B cell (primary cell): Measurements from ENCODE around the gene UBL3. TPM values are rescaled to one million over a fixed set of nuclear protein-coding genes. Genes with fewer than 3 reads are reported as not detected.

Experiments used
- ATAC-seq: fragments of 200-7000 bp; cut with Tn5 transposase; one replicate; pipeline ENCODE4 v1.10.0; 2021; ENCODE audit warnings: low read depth, mild to moderate bottlenecking, moderate number of reproducible peaks, moderate library complexity
- CTCF ChIA-PET: fragments of 350-600 bp; sonication (Branson Sonifier 250); formaldehyde crosslinking; loops from one replicate; lab custom pipeline; 2021; ENCODE audit warnings: antibody characterized with exemption, inconsistent platforms; lab: Charles Lee
- POLR2A ChIA-PET: fragments of 350-600 bp; sonication (Branson Sonifier 250); formaldehyde crosslinking; loops from one replicate; lab custom pipeline; 2021; ENCODE audit warnings: antibody characterized with exemption; lab: Charles Lee
- DNase-seq: peaks from one replicate; pipeline ENCODE4 v3.0.0; 2013
- H2AFZ ChIP-seq: 2 replicates; pipeline ENCODE4 v1.6.1; 2012; ENCODE audit warnings: mild to moderate bottlenecking, low read depth, low read length; ENCODE audit not compliant: insufficient read depth, poor library complexity, severe bottlenecking
- H3K27ac ChIP-seq, 2 donors: 1 replicate in 1 of 2; 2 replicates in 1 of 2; pipeline ENCODE4 v1.5.1; 2012 to 2013; ENCODE audit warnings: low read length in 2 of 2, mild to moderate bottlenecking in 2 of 2, moderate library complexity in 1 of 2
- H3K27me3 ChIP-seq, 4 experiments: fragments of 200-600 bp in 1 of 4; sonication (generic) in 1 of 4; replicated peaks in 1 of 4; 1 replicate in 2 of 4; 2 replicates in 2 of 4; pipeline versions ENCODE4 v1.6.1 to v1.7.0; 2013 to 2016; ENCODE audit warnings: low read length in 3 of 4, mild to moderate bottlenecking in 2 of 4, mixed read lengths in 1 of 4, moderate library complexity in 1 of 4; ENCODE audit not compliant: insufficient read depth in 4 of 4, control insufficient read depth in 3 of 4; ENCODE audit errors: control extremely low read depth in 1 of 4
- H3K36me3 ChIP-seq, 2 experiments: replicated peaks in 1 of 2; 1 replicate in 1 of 2; 2 replicates in 1 of 2; pipeline versions ENCODE4 v1.6.1 to v1.7.1; 2013; ENCODE audit warnings: low read length in 1 of 2; ENCODE audit not compliant: insufficient read depth in 2 of 2, control insufficient read depth in 1 of 2; ENCODE audit errors: control extremely low read depth in 1 of 2, extremely low read depth in 1 of 2
- H3K4me1 ChIP-seq, 2 donors: fragments of 200-600 bp in 1 of 2; sonication (generic) in 1 of 2; 1 replicate in 1 of 2; 2 replicates in 1 of 2; pipeline versions ENCODE4 v1.5.1 to v1.6.1; 2013 to 2017; ENCODE audit warnings: low read length in 2 of 2; ENCODE audit not compliant: control insufficient read depth in 2 of 2, insufficient read depth in 2 of 2
- H3K4me2 ChIP-seq: replicated peaks from 2 replicates; pipeline ENCODE3; 2012; ENCODE audit warnings: mild to moderate bottlenecking, low read depth, low read length; ENCODE audit not compliant: poor library complexity, severe bottlenecking
- H3K4me3 ChIP-seq, 5 experiments: fragments of 200-600 bp in 1 of 5; sonication (generic) in 1 of 5; 1 replicate in 3 of 5; 2 replicates in 2 of 5; pipeline versions ENCODE4 v1.5.1 to v1.7.0; 2011 to 2016; ENCODE audit warnings: low read length in 4 of 5, mild to moderate bottlenecking in 4 of 5, low read depth in 2 of 5, control low read depth in 1 of 5, moderate library complexity in 1 of 5; ENCODE audit not compliant: insufficient read depth in 1 of 5; ENCODE audit errors: control extremely low read depth in 1 of 5, extremely low read depth in 1 of 5
- H3K79me2 ChIP-seq: fragments of 200-600 bp; sonication (generic); one replicate; pipeline ENCODE4 v1.6.0; 2016; ENCODE audit warnings: low read length; ENCODE audit not compliant: control insufficient read depth, insufficient read depth
- H3K9ac ChIP-seq: fragments of 200-600 bp; sonication (generic); 2 replicates; pipeline ENCODE4 v1.6.1; 2017; ENCODE audit warnings: mild to moderate bottlenecking, low read length, moderate library complexity
- H3K9me3 ChIP-seq, 3 donors: one replicate each; pipeline versions ENCODE4 v1.6.1 to v1.7.1; 2013; ENCODE audit warnings: low read length in 2 of 3; ENCODE audit not compliant: control insufficient read depth in 2 of 3, insufficient read depth in 1 of 3; ENCODE audit errors: control extremely low read depth in 1 of 3
- H4K20me1 ChIP-seq: 2 replicates; pipeline ENCODE4 v1.6.0; 2012; ENCODE audit warnings: mild to moderate bottlenecking, low read length; ENCODE audit not compliant: insufficient read depth, control insufficient read depth, poor library complexity, severe bottlenecking
- H3K27ac Mint-ChIP-seq: one replicate; pipeline ENCODE4 v1.8.0; 2021; ENCODE audit warnings: mixed read lengths
- H3K27me3 Mint-ChIP-seq: one replicate; pipeline ENCODE4 v1.8.0; 2021; ENCODE audit warnings: mixed read lengths
- H3K4me1 Mint-ChIP-seq: one replicate; pipeline ENCODE4 v1.8.0; 2021; ENCODE audit warnings: mixed read lengths
- H3K4me3 Mint-ChIP-seq: one replicate; pipeline ENCODE4 v1.8.0; 2021; ENCODE audit warnings: mixed read lengths
- H3K9me3 Mint-ChIP-seq: one replicate; pipeline ENCODE4 v1.8.0; 2022; ENCODE audit warnings: mixed read lengths; ENCODE audit not compliant: insufficient read depth
- CTCF ChIP-seq: fragments of 200-600 bp; IDR thresholded peaks from one replicate; pipeline ENCODE4 v1.8.0; 2022; ENCODE audit warnings: antibody characterized with exemption, mild to moderate bottlenecking
- EZH2 ChIP-seq: IDR thresholded peaks from 2 replicates; pipeline ENCODE4 v1.6.1; 2012; ENCODE audit warnings: borderline replicate concordance, low read depth, mild to moderate bottlenecking, moderate library complexity, low read length; ENCODE audit not compliant: insufficient read depth, poor library complexity, severe bottlenecking
- WGBS: methylation state at CpG from one replicate; pipeline ENCODE4 v1.1.5; 2013; ENCODE audit warnings: missing lambda C conversion rate; ENCODE audit not compliant: insufficient coverage; 5-methylcytosine and 5-hydroxymethylcytosine counted together
- intact Hi-C: fragments of 100-400 bp; cut with micrococcal nuclease; formaldehyde crosslinking; loops from one replicate; pipeline ENCODE4 v1.10.0; 2022
- polyA plus RNA-seq: library from polyadenylated mRNA; depleted of rRNA; stranded (reverse); fragments of >200 nt; gene quantifications from 2 replicates; pipeline ENCODE4 v1.2.3, GENCODE V29; 2012
- total RNA-seq, 2 donors: library from RNA; stranded (reverse); fragments of 120-200 nt in 1 of 2; gene quantifications; 1 replicate in 1 of 2; 2 replicates in 1 of 2; pipeline versions ENCODE4 v1.2.3 to v1.2.4, GENCODE V29; 2013 to 2022

UBL3 gene
- total and polyA plus RNA-seq, 2 donors (not counting 1 experiment from before 2014, with no cell fraction given) = 7.3 to 27.9 TPM

- POLR2A ChIA-PET = no interaction called here
- Histone ChIP-seq H3K27me3 (peaks cover 0 to 5% (median 0%) of the 10 kb centered on the region in 4 experiments), H2AFZ (no peak overlapping the region), H3K79me2 (no peaks in the 10 kb centered on the region), H3K36me3 (no peaks in the 10 kb centered on the region), H3K9ac (no peak overlapping the region), H3K4me3 (no peak overlapping the region), H3K27ac (no peak overlapping the region), H3K9me3 (no peaks in the 10 kb centered on the region), H3K4me1 (no peaks in the 10 kb centered on the region), H3K4me2 (no peak overlapping the region), H4K20me1 (no peaks in the 10 kb centered on the region)
- intact Hi-C loops = no loop called here
- CTCF ChIA-PET = no interaction called here
- ATAC-seq = no peak
- WGBS = 98% methylated on average over 4 of the region's 4 CpGs
- Mint-ChIP-seq H3K27ac (no peak overlapping the region), H3K9me3 (no peaks in the 10 kb centered on the region), H3K4me3 (no peak overlapping the region), H3K4me1 (no peaks in the 10 kb centered on the region), H3K27me3 (peaks cover 22% of the 10 kb centered on the region)
- no peak for TF ChIP-seq CTCF
- DNase-seq = no peak
These were observed 9.6 kb upstream of the UBL3 start for GRCh38 chr13:29859971-29860370.

- Histone ChIP-seq H3K79me2 (no peaks in the 10 kb centered on the region), H4K20me1 (no peaks in the 10 kb centered on the region), H3K9me3 (no peaks in the 10 kb centered on the region), H3K4me1 (no peaks in the 10 kb centered on the region), H3K36me3 (no peaks in the 10 kb centered on the region), H2AFZ (no peak overlapping the region), H3K27me3 (peaks cover 0 to 2% (median 0%) of the 10 kb centered on the region in 4 experiments), H3K4me2 (no peak overlapping the region), H3K4me3 (no peak overlapping the region), H3K9ac (no peak overlapping the region), H3K27ac (no peak overlapping the region)
- Mint-ChIP-seq H3K4me1 (no peaks in the 10 kb centered on the region), H3K4me3 (no peak overlapping the region), H3K27me3 (peaks cover 14% of the 10 kb centered on the region), H3K9me3 (no peaks in the 10 kb centered on the region), H3K27ac (no peak overlapping the region)
- ChIA-PET POLR2A (no interaction called here), CTCF (interaction anchor here (1.8 kb wide), 1 partner anchor 88 kb away, joined by 4 read pairs; no protein-coding TSS in a partner anchor)
- WGBS = 80% methylated on average over 1 of the region's 4 CpGs
- intact Hi-C loops = no loop called here
- ATAC-seq = no peak
- DNase-seq = no peak
- TF ChIP-seq EZH2 (no peak), CTCF (no peak)
These were observed 8.2 kb upstream of the UBL3 start for GRCh38 chr13:29858667-29859066.
